ENCODE measurements around the gene CCND1.
"Not testable (repeated sequence)": the region's sequence is repeated elsewhere in the genome, so short reads cannot be mapped to it uniquely, and the experiment has no call there.

CCND1 gene

DNA sequence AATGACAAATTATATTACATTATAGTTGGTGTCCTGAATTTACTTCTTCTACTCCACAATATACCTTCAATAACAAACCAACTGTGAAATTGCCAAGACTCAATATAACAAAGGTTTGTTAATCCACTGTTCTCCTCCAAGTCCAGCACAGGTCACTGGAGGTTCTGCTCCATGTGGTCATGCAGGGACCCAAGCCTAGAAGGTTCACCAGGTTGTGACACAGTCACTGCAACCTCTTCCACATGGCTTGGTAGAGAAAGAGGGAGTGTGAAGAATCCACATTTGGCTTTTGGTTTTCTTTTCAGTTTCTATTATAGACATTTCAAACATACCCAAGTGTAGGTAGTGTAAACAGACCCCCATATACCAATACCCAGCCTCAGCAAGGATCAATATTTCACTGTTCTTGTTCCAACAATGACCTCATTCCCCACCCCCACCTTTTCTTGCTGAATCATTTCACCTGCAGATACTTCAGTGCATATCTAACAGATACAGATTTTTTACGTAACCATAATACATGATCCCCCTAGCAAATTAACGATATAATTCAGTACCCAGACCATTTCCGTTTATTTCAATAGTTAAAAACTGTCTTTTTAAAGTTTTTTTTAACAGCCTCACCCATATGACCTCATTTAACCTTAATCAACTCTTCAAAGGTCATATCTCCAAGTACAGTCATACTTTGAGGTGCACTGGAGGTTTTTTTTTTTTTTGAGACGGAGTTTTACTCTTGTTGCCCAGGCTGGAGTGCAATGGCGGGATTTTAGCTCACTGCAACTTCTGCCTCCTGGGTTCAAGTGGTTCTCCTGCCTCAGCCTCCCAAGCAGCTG, 48.7 kb downstream of the CCND1 start:
- H3K27ac ChIP-seq (ENCODE audit: low read length), result no peak overlapping the region
- no peaks in the 10 kb centered on the region for H3K9me3 ChIP-seq (ENCODE audit: control insufficient read depth in 1 of 2, low read length in 2 of 2)
- no peaks in the 10 kb centered on the region for H3K36me3 ChIP-seq (ENCODE audit: control insufficient read depth in 1 of 2, insufficient read depth in 2 of 2, low read length in 2 of 2)
- H3K4me1 ChIP-seq (ENCODE audit: control insufficient read depth in 1 of 2, insufficient read depth in 2 of 2, low read length in 2 of 2), result no peaks in the 10 kb centered on the region
- H3K27me3 ChIP-seq (ENCODE audit: low read depth, low read length), result no peaks in the 10 kb centered on the region
- no peak overlapping the region for H3K4me3 ChIP-seq (ENCODE audit: low read depth in 1 of 2, low read length in 2 of 2)

DNA sequence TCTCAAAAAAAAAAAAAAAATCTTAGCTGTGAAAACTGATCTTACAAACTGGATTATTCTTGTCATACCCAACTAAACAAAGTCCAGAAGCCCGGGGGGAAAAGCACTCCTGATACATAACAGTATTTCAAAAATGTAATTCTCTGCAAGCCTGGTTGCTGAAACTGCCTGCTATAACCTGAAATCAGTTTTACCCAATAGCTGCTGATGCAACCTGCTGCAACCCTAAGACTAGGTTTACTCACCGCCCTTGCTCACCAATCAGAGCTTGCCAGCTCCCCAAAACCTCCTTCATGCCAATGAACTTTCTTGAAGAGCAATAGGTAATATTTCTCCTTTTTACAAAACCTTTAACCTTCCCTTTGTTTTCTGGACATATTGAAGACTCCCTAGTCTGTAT, 50.5 kb downstream of the CCND1 start:
- no peak overlapping the region for H3K27ac ChIP-seq (ENCODE audit: low read length)
- no peaks in the 10 kb centered on the region for H3K27me3 ChIP-seq (ENCODE audit: low read depth, low read length)
- H3K4me1 ChIP-seq (ENCODE audit: control insufficient read depth in 1 of 2, insufficient read depth in 2 of 2, low read length in 2 of 2), result no peaks in the 10 kb centered on the region
- no peaks in the 10 kb centered on the region for H3K9me3 ChIP-seq (ENCODE audit: control insufficient read depth in 1 of 2, low read length in 2 of 2)
- H3K36me3 ChIP-seq (ENCODE audit: control insufficient read depth in 1 of 2, insufficient read depth in 2 of 2, low read length in 2 of 2), result no peaks in the 10 kb centered on the region
- H3K4me3 ChIP-seq (ENCODE audit: low read depth in 1 of 2, low read length in 2 of 2), result no peak overlapping the region

DNA sequence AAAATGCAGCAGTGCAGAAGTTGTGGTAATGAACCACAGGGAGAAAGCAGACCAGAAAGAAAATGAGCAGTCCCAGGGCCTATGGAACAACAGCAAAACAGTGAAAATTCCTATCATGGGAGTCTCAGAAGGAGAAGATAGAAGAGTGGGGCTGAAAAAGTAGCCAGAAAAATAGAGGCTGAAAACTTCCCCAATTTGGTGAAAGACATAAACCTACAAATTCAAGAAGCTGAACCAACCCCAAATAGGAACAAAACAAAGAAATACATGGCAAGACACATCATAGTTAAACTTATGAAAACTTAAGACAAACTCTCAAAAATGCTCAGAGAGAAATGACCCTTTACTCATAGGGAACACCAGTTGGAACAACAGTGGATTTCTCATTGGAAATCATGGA, 51.5 kb downstream of the CCND1 start:
- Histone ChIP-seq H3K4me1 (ENCODE audit: control insufficient read depth in 1 of 2, insufficient read depth in 2 of 2, low read length in 2 of 2) (no peaks in the 10 kb centered on the region), H3K9me3 (ENCODE audit: control insufficient read depth in 1 of 2, low read length in 2 of 2) (no peaks in the 10 kb centered on the region), H3K36me3 (ENCODE audit: control insufficient read depth in 1 of 2, insufficient read depth in 2 of 2, low read length in 2 of 2) (no peaks in the 10 kb centered on the region), H3K4me3 (ENCODE audit: low read depth in 1 of 2, low read length in 2 of 2) (no peak overlapping the region), H3K27me3 (ENCODE audit: low read depth, low read length) (peaks cover 4% of the 10 kb centered on the region), H3K27ac (ENCODE audit: low read length) (no peak overlapping the region)

DNA sequence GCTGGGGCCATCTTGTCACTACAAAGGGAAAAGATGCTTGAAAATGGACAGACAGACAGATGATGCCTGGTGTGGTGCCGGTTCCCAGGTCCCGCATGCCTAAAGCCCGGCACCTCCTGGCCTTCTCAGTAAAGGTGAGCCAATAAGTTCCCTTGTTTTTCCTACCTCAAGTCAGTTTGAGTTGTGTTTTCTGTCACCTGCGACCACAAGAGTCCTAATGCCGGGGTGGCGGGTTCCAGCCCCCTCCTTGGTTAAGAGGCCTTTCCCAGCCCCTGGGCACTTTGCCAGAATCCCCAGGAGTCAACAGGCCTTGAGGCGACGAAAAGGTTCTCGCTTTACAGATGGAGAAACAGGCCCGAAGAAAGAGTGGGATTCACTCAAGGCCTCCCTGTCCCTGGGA, 53.8 kb downstream of the CCND1 start:
- Histone ChIP-seq H3K9me3 (ENCODE audit: control insufficient read depth in 1 of 2, low read length in 2 of 2) (no peaks in the 10 kb centered on the region), H3K27ac (ENCODE audit: low read length) (no peak overlapping the region), H3K4me3 (ENCODE audit: low read depth in 1 of 2, low read length in 2 of 2) (no peak overlapping the region), H3K36me3 (ENCODE audit: control insufficient read depth in 1 of 2, insufficient read depth in 2 of 2, low read length in 2 of 2) (no peaks in the 10 kb centered on the region), H3K27me3 (ENCODE audit: low read depth, low read length) (peaks cover 7% of the 10 kb centered on the region), H3K4me1 (ENCODE audit: control insufficient read depth in 1 of 2, insufficient read depth in 2 of 2, low read length in 2 of 2) (no peaks in the 10 kb centered on the region)

DNA sequence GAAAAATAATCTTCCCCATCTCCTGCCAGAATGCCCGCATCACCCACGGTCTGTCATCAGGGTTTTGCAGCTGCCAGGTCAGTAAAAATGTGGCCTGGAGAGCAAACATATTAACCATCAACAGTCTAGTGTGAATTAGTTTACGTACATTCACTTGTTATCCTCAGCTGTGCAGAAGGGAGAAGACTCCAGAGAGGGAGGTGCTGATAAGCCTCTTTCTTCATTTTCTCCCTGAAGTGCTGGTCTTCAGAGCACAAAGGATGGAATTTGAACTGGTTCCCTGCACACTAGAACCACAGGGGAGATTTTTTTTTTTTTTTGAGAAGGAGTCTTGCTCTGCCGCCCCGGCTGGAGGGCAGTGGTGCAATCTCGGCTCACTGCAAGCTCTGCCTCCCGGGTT, 54.6 kb downstream of the CCND1 start:
- no peak overlapping the region for H3K4me3 ChIP-seq (ENCODE audit: low read depth in 1 of 2, low read length in 2 of 2)
- H3K27me3 ChIP-seq (ENCODE audit: low read depth, low read length), result peaks cover 11% of the 10 kb centered on the region

DNA sequence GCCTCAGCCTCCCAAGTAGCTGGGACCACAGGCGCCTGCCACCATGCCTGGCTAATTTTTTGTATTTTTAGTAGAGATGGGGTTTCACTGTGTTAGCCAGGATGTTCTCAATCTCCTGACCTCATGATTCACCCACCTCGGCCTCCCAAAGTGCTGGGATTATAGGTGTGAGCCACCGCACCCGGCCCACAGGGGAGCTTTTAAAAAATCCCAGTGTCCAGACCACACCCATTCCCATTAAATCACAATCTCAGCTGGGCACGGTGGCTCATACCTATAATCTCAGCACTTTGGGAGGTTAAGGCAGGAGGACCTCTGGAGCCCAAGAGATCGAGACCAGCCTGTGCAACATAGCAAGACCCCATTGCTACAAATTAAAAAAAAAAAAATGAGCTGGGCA, 55.0 kb downstream of the CCND1 start:
- H3K9me3 ChIP-seq (ENCODE audit: control insufficient read depth in 1 of 2, low read length in 2 of 2); H3K36me3 ChIP-seq (ENCODE audit: control insufficient read depth in 1 of 2, insufficient read depth in 2 of 2, low read length in 2 of 2); H3K4me1 ChIP-seq (ENCODE audit: control insufficient read depth in 1 of 2, insufficient read depth in 2 of 2, low read length in 2 of 2); H3K27ac ChIP-seq (ENCODE audit: low read length); H3K4me3 ChIP-seq (ENCODE audit: low read depth in 1 of 2, low read length in 2 of 2): not testable (repeated sequence)
- peaks cover 15% of the 10 kb centered on the region for H3K27me3 ChIP-seq (ENCODE audit: low read depth, low read length)

More for the DNA sequence above, 54.6 kb downstream of the CCND1 start:
- no peaks in the 10 kb centered on the region for H3K36me3 ChIP-seq (ENCODE audit: control insufficient read depth in 1 of 2, insufficient read depth in 2 of 2, low read length in 2 of 2)
- no peak overlapping the region for H3K27ac ChIP-seq (ENCODE audit: low read length)
- no peaks in the 10 kb centered on the region for H3K9me3 ChIP-seq (ENCODE audit: control insufficient read depth in 1 of 2, low read length in 2 of 2)
- peaks cover 0 to 3% of the 10 kb centered on the region in 2 donors for H3K4me1 ChIP-seq (ENCODE audit: control insufficient read depth in 1 of 2, insufficient read depth in 2 of 2, low read length in 2 of 2)

DNA sequence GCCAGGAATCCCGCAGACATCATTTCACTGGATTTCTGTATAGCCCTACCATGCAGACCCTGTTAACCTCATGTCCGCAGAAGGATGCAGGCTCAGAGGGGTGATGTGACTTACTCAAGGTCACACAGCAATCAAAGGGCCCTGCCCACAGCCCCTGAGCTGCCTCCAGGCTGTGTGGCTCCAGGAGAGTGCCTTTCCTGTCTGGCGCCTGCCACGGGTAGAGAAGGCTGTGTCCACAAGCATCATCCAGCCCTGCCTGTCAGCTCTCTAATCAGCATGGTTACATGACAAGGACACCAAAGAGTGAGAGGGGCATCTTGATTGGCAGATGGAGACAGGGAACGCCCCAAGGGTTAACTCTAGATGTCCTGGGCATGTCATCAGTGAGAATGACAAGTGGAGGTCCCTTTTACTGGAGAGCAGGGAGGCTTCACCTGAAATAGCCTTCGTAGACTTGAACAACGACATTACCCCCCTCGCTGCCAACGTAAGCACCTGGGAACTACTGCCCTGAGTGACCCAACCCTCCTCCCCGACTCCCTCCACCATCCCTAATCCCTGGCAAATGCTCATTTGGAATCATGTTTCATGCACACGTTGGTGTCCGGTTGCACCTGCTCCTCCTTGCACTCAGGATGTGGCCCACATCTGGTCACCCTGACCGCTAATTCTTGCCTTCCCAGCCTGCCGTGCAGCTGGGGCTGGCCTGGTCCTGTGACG, 56.0 kb downstream of the CCND1 start:
- Histone ChIP-seq H3K36me3 (ENCODE audit: control insufficient read depth in 1 of 2, insufficient read depth in 2 of 2, low read length in 2 of 2) (no peaks in the 10 kb centered on the region), H3K27me3 (ENCODE audit: low read depth, low read length) (peaks cover 21% of the 10 kb centered on the region), H3K4me1 (ENCODE audit: control insufficient read depth in 1 of 2, insufficient read depth in 2 of 2, low read length in 2 of 2) (peaks cover 0 to 7% of the 10 kb centered on the region in 2 donors), H3K4me3 (ENCODE audit: low read depth in 1 of 2, low read length in 2 of 2) (no peak overlapping the region), H3K9me3 (ENCODE audit: control insufficient read depth in 1 of 2, low read length in 2 of 2) (no peaks in the 10 kb centered on the region), H3K27ac (ENCODE audit: low read length) (no peak overlapping the region)

DNA sequence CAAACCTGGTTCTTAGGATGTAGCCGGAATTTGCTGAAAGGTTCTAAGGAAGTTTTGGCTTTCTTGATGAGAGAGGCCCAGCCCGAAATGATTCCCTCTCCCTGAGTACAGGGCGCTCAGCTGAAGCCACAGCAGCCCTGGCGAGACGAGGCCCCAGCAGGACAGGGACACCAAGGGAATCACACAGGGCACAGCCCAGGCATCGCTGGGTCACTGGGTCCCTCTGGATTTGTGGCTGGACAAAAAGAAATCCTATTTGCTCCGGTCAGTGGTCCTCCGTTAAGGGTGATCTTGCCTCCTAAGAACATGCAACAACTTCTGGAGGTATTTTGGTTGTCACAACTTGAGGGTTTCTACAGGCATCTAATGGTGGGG, 56.5 kb downstream of the CCND1 start:
- Histone ChIP-seq H3K27me3 (ENCODE audit: low read depth, low read length) (peaks cover 25% of the 10 kb centered on the region), H3K4me3 (ENCODE audit: low read depth in 1 of 2, low read length in 2 of 2) (no peak overlapping the region), H3K27ac (ENCODE audit: low read length) (no peak overlapping the region), H3K9me3 (ENCODE audit: control insufficient read depth in 1 of 2, low read length in 2 of 2) (no peaks in the 10 kb centered on the region), H3K4me1 (ENCODE audit: control insufficient read depth in 1 of 2, insufficient read depth in 2 of 2, low read length in 2 of 2) (peaks cover 0 to 11% of the 10 kb centered on the region in 2 donors), H3K36me3 (ENCODE audit: control insufficient read depth in 1 of 2, insufficient read depth in 2 of 2, low read length in 2 of 2) (no peaks in the 10 kb centered on the region)

DNA sequence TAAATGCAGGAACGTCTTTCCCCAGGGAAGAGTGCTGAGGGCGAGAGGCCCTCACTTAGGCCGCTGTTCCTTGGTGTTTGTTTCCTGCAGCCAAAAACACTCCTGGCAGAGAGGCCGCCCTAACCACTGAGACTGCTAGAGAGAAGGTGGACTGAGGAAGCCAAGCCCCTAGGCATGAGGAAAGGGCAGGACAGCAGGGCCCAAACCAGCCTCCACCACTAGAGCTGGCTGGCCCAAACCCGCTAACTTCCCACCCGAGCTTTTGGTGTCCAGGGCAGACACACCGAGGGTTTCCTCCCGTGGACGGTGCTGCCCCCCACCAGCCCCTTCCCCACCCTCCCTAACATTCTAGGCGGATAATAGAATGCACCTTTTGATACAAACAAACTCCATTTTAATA, 56.9 kb downstream of the CCND1 start:
- Histone ChIP-seq H3K27me3 (ENCODE audit: low read depth, low read length) (peaks cover 27% of the 10 kb centered on the region), H3K27ac (ENCODE audit: low read length) (no peak overlapping the region)

DNA sequence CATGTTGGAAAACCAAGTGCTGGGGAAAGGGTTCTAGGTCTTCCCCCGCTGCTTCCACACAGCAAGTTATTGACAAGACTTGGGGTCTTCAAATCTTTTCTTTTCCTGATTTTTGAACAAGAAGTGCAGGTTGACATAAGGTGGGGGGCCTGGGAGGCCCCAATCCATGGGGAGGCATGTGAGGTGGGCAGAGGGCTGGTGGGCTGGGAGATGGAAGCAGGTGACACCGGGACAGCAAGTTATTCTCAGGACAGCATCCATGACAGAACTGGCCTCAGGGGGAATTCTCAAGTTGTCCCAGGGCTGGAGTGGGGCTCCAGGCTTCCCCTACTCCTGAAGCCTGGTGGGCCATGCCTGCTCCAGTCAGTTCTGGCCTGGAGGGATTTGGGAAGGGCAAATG, 57.4 kb downstream of the CCND1 start:
- Histone ChIP-seq H3K27me3 (ENCODE audit: low read depth, low read length) (peaks cover 28% of the 10 kb centered on the region), H3K36me3 (ENCODE audit: control insufficient read depth in 1 of 2, insufficient read depth in 2 of 2, low read length in 2 of 2) (no peaks in the 10 kb centered on the region), H3K27ac (ENCODE audit: low read length) (no peak overlapping the region), H3K4me1 (ENCODE audit: control insufficient read depth in 1 of 2, insufficient read depth in 2 of 2, low read length in 2 of 2) (peaks cover 0 to 19% of the 10 kb centered on the region in 2 donors), H3K9me3 (ENCODE audit: control insufficient read depth in 1 of 2, low read length in 2 of 2) (no peaks in the 10 kb centered on the region), H3K4me3 (ENCODE audit: low read depth in 1 of 2, low read length in 2 of 2) (no peak overlapping the region)

More for the DNA sequence above, 56.9 kb downstream of the CCND1 start:
- H3K9me3 ChIP-seq (ENCODE audit: control insufficient read depth in 1 of 2, low read length in 2 of 2), result no peaks in the 10 kb centered on the region
- no peak overlapping the region for H3K4me3 ChIP-seq (ENCODE audit: low read depth in 1 of 2, low read length in 2 of 2)
- no peaks in the 10 kb centered on the region for H3K36me3 ChIP-seq (ENCODE audit: control insufficient read depth in 1 of 2, insufficient read depth in 2 of 2, low read length in 2 of 2)
- peaks cover 0 to 14% of the 10 kb centered on the region in 2 donors for H3K4me1 ChIP-seq (ENCODE audit: control insufficient read depth in 1 of 2, insufficient read depth in 2 of 2, low read length in 2 of 2)

DNA sequence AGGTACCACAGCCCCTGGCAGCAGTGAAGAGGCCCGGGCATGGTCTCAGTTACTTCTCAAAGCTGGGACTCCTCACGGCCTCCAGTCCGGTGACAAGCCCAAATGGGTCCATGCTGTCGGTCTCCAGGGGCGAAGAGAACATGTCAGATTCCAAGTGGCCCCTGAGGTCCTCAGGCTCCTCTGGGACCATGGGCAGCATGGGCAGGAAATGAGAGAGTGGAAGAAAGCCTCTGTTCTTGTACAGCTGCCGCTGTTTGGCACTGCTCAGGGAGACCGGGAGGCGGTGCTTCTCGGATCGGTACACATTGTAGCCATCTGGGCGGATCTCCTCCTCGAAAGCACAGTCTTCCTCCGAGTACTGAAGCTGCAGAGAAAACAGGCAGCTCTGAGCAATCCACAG, 58.3 kb downstream of the CCND1 start:
- H3K9me3 ChIP-seq (ENCODE audit: control insufficient read depth in 1 of 2, low read length in 2 of 2), result no peaks in the 10 kb centered on the region
- no peak overlapping the region for H3K27ac ChIP-seq (ENCODE audit: low read length)
- H3K4me1 ChIP-seq (ENCODE audit: control insufficient read depth in 1 of 2, insufficient read depth in 2 of 2, low read length in 2 of 2), result peaks cover 0 to 28% of the 10 kb centered on the region in 2 donors
- peaks cover 33% of the 10 kb centered on the region for H3K27me3 ChIP-seq (ENCODE audit: low read depth, low read length)
- H3K36me3 ChIP-seq (ENCODE audit: control insufficient read depth in 1 of 2, insufficient read depth in 2 of 2, low read length in 2 of 2), result no peaks in the 10 kb centered on the region
- no peak overlapping the region for H3K4me3 ChIP-seq (ENCODE audit: low read depth in 1 of 2, low read length in 2 of 2)
